OCI-LY1 (cell line): ENCODE data around the gene NKAIN4.

ENCODE experiments used
- H2AFZ ChIP-seq: fragments of 200-600 bp; sonication (generic), shearing (Covaris generic); 2 replicates; pipeline ENCODE4 v1.6.0; 2014; ENCODE audit warnings: antibody characterized with exemption, mild to moderate bottlenecking, low read length
- H3F3A ChIP-seq: fragments of 200-600 bp; sonication (generic), shearing (Covaris generic); 2 replicates; pipeline ENCODE4 v1.6.0; 2014; ENCODE audit warnings: mild to moderate bottlenecking, antibody characterized with exemption, low read length, moderate library complexity; ENCODE audit not compliant: insufficient read depth
- H3K27ac ChIP-seq: fragments of 200-600 bp; sonication (generic); 2 replicates; pipeline ENCODE4 v1.5.1; 2014; ENCODE audit warnings: low read length, mixed run types, mild to moderate bottlenecking, low read depth; ENCODE audit not compliant: poor library complexity, severe bottlenecking
- H3K27me3 ChIP-seq: fragments of 200-600 bp; sonication (generic); 2 replicates; pipeline ENCODE4 v1.6.0; 2014; ENCODE audit warnings: antibody characterized with exemption, mild to moderate bottlenecking, low read length, moderate library complexity; ENCODE audit not compliant: insufficient read depth
- H3K36me3 ChIP-seq: fragments of 200-600 bp; sonication (generic); 2 replicates; pipeline ENCODE4 v1.6.1; 2014; ENCODE audit warnings: mild to moderate bottlenecking, antibody characterized with exemption, low read length, moderate library complexity, mixed read lengths; ENCODE audit not compliant: insufficient read depth
- H3K4me1 ChIP-seq: fragments of 200-600 bp; sonication (generic); 2 replicates; pipeline ENCODE4 v1.5.1; 2014; ENCODE audit warnings: mild to moderate bottlenecking, low read length, moderate library complexity; ENCODE audit not compliant: insufficient read depth, severe bottlenecking
- H3K4me2 ChIP-seq: fragments of 200-600 bp; sonication (generic), shearing (Covaris generic); 2 replicates; pipeline ENCODE4 v1.6.1; 2014; ENCODE audit warnings: low read length
- H3K4me3 ChIP-seq: fragments of 200-600 bp; sonication (generic); 2 replicates; pipeline ENCODE4 v1.5.1; 2014; ENCODE audit warnings: low read length, low read depth, mild to moderate bottlenecking, mixed read lengths; ENCODE audit not compliant: poor library complexity, severe bottlenecking
- H3K79me2 ChIP-seq: fragments of 200-600 bp; shearing (Covaris generic); 2 replicates; pipeline ENCODE4 v1.6.1; 2016; ENCODE audit warnings: mixed run types, low read length, mixed read lengths; ENCODE audit not compliant: insufficient read depth
- H3K9ac ChIP-seq: fragments of 200-600 bp; sonication (generic), shearing (Covaris generic); 2 replicates; pipeline ENCODE4 v1.6.1; 2014; ENCODE audit warnings: mild to moderate bottlenecking, low read length, mixed read lengths
- H3K9me2 ChIP-seq: fragments of 200-600 bp; sonication (generic), shearing (Covaris generic); 2 replicates; pipeline ENCODE4 v1.6.1; 2014; ENCODE audit warnings: low read depth, mild to moderate bottlenecking, low read length, mixed read lengths
- H3K9me3 ChIP-seq: fragments of 200-600 bp; shearing (Covaris generic); 2 replicates; pipeline ENCODE4 v1.6.1; 2014; ENCODE audit warnings: low read length, mixed read lengths
- H4K20me1 ChIP-seq: fragments of 200-600 bp; sonication (generic), shearing (Covaris generic); 2 replicates; pipeline ENCODE4 v1.6.0; 2016; ENCODE audit warnings: mild to moderate bottlenecking, low read length; ENCODE audit not compliant: insufficient read depth
- CTCF ChIP-seq: fragments of 200-600 bp; sonication (generic), shearing (Covaris generic); IDR thresholded peaks from 2 replicates; pipeline ENCODE4 v1.5.1; 2017; ENCODE audit warnings: mild to moderate bottlenecking, antibody characterized with exemption, low read length, moderate library complexity, mixed read lengths
- EZH2 ChIP-seq: fragments of 200-600 bp; sonication (generic), shearing (Covaris generic); IDR thresholded peaks from 2 replicates; pipeline ENCODE4 v1.8.0; 2017; ENCODE audit warnings: borderline replicate concordance, mixed run types, mild to moderate bottlenecking, antibody characterized with exemption, low read length, moderate library complexity, mixed read lengths

Gene NKAIN4

GRCh38 chr20:63192721-63193120 lies 61.5 kb downstream of the NKAIN4 start:
- no peak overlapping the region for H3K27ac ChIP-seq
- H4K20me1 ChIP-seq, result 0 out of 2 replicates have a peak, but pooled peaks cover 4% of the 10 kb centered on the region
- no peaks in the 10 kb centered on the region for H3K9me2 ChIP-seq
- H2AFZ ChIP-seq, result no peak overlapping the region
- H3K4me2 ChIP-seq, result no peak overlapping the region
- H3K36me3 ChIP-seq, result peaks cover 32% of the 10 kb centered on the region
- no peaks in the 10 kb centered on the region for H3F3A ChIP-seq
- H3K4me1 ChIP-seq, result no peaks in the 10 kb centered on the region
- no peaks in the 10 kb centered on the region for H3K9me3 ChIP-seq
- H3K9ac ChIP-seq, result no peak overlapping the region
- no peaks in the 10 kb centered on the region for H3K79me2 ChIP-seq
- H3K4me3 ChIP-seq, result no peak overlapping the region
- H3K27me3 ChIP-seq, result no peaks in the 10 kb centered on the region
- TF ChIP-seq CTCF (no peak), EZH2 (no peak)

- Histone ChIP-seq H3K9me3 (no peaks in the 10 kb centered on the region), H3K79me2 (no peaks in the 10 kb centered on the region), H3K4me3 (no peak overlapping the region), H3K27ac (no peak overlapping the region), H3K4me1 (no peaks in the 10 kb centered on the region), H3K4me2 (no peak overlapping the region), H2AFZ (no peak overlapping the region), H4K20me1 (0 out of 2 replicates have a peak, but pooled peaks cover 4% of the 10 kb centered on the region), H3K9ac (no peak overlapping the region), H3K36me3 (peaks cover 20% of the 10 kb centered on the region), H3K27me3 (no peaks in the 10 kb centered on the region), H3F3A (no peaks in the 10 kb centered on the region), H3K9me2 (no peaks in the 10 kb centered on the region)
- TF ChIP-seq EZH2, result no peak
- TF ChIP-seq CTCF, result no peak
These were observed 62.9 kb downstream of the NKAIN4 start for GRCh38 chr20:63191400-63191799.

- no peak overlapping the region for H2AFZ ChIP-seq
- peaks cover 15% of the 10 kb centered on the region for H3K36me3 ChIP-seq
- H3K9me3 ChIP-seq, result no peaks in the 10 kb centered on the region
- no peak overlapping the region for H3K4me2 ChIP-seq
- H4K20me1 ChIP-seq, result 0 out of 2 replicates have a peak, but pooled peaks cover under 1% of the 10 kb centered on the region
- H3K4me3 ChIP-seq, result no peak overlapping the region
- TF ChIP-seq EZH2 (no peak), CTCF (no peak)
- H3K9me2 ChIP-seq, result no peaks in the 10 kb centered on the region
- H3K27ac ChIP-seq, result no peak overlapping the region
- no peaks in the 10 kb centered on the region for H3K4me1 ChIP-seq
- H3K79me2 ChIP-seq, result no peaks in the 10 kb centered on the region
- H3F3A ChIP-seq, result no peaks in the 10 kb centered on the region
- H3K9ac ChIP-seq, result no peak overlapping the region
- H3K27me3 ChIP-seq, result no peaks in the 10 kb centered on the region
These were observed 63.4 kb downstream of the NKAIN4 start for GRCh38 chr20:63190828-63191227.
